GM23248 (cell line): Measurements from ENCODE around the gene RNF14.

ENCODE experiments used
- EZH2 ChIP-seq: fragments of 200-600 bp; sonication (generic); IDR thresholded peaks from 2 replicates; pipeline ENCODE4 v1.6.1; 2018; ENCODE audit warnings: antibody characterized with exemption, mild to moderate bottlenecking; ENCODE audit not compliant: insufficient read depth, poor library complexity, severe bottlenecking
- EZH2phosphoT487 ChIP-seq: fragments of 200-600 bp; sonication (generic); IDR thresholded peaks from 2 replicates; pipeline ENCODE4 v1.6.1; 2018; ENCODE audit warnings: antibody characterized with exemption, moderate library complexity, mild to moderate bottlenecking, low read depth; ENCODE audit not compliant: insufficient read depth

DNA sequence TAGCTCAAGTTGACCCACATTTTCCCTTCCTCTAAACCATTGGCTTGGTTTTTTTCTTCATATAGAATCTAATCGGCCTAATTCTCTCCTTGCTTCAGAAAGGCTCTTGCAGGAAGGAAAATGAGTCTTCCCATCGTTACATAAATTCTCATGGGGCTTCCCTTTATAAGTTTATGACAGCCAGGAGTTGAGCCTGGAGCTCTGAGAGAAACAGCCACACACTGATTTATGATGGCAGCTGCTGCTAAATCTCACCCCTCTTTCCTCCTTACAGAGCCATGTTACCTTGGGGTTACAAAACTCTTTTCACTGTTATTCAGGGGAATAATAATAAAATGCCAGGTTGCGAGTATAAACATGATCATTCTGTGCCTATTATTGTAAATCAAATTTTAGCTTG lies 5.2 kb upstream of the RNF14 start:
- TF ChIP-seq EZH2 (no peak), EZH2phosphoT487 (no peak)
